HepG2 (cell line): Measurements from ENCODE around the gene LIPC.

Source experiments
- JUN ChIP-seq: sonication (generic); formaldehyde crosslinking; IDR thresholded peaks from 2 replicates; pipeline ENCODE4 v1.4.0; 2020; ENCODE audit warnings: mild to moderate bottlenecking, missing genetic modification reagents
- KDM5A ChIP-seq: fragments of 200-600 bp; sonication (generic); IDR thresholded peaks from 2 replicates; pipeline ENCODE4 v1.7.0; 2018; ENCODE audit warnings: antibody characterized with exemption, mild to moderate bottlenecking, low read length, borderline replicate concordance
- MZF1 ChIP-seq: sonication (generic); formaldehyde crosslinking; IDR thresholded peaks from 2 replicates; pipeline ENCODE4 v1.8.1; 2023; ENCODE audit warnings: mild to moderate bottlenecking, missing genetic modification reagents, borderline replicate concordance
- ZNF232 ChIP-seq: sonication (generic); formaldehyde crosslinking; IDR thresholded peaks from 2 replicates; pipeline ENCODE4 v1.4.0; 2020; ENCODE audit warnings: missing genetic modification reagents, borderline replicate concordance

- no peak for TF ChIP-seq ZNF232 (CRISPR knock-in tag)
- TF ChIP-seq JUN (CRISPR knock-in tag) = no peak
- no peak for TF ChIP-seq KDM5A
- no peak for TF ChIP-seq MZF1
Measured at GRCh38 chr15:58554758-58555157, 123.0 kb downstream of the LIPC start.
